NK-92 (cell line): ENCODE results near the gene AP5Z1.

Source experiments
- DNase-seq: peaks from one replicate; lab custom pipeline; 2025; ENCODE audit not compliant: unreplicated experiment; lab: John Stamatoyannopoulos, UW

The AP5Z1 gene

GRCh38 chr7:4766666-4767519 lies 8.5 kb upstream of the AP5Z1 start:
- no peak for DNase-seq

- no peak for DNase-seq
These were observed 6.5 kb upstream of the AP5Z1 start for GRCh38 chr7:4768597-4769569.

GRCh38 chr7:4769761-4770160 lies 5.7 kb upstream of the AP5Z1 start:
- no peak for DNase-seq

GRCh38 chr7:4770886-4771285 lies 4.5 kb upstream of the AP5Z1 start:
- no peak for DNase-seq

DNA sequence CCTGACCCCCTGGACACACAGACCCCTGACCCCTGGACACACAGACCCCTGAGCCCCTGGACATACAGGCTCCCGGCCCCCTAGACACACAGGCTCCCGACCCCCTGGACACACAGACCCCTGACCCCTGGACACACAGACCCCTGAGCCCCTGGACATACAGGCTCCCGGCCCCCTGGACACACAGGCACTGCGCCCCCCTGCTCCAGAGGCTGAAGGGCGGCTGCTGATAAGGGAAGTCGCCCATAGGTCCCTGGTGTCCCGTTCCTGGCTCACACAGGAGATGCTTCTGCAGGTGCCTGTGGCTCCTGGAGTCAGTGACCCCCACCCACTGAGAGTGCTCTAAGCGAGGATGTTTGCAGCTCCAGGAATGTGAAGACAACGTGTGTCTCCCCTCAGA lies 3.7 kb upstream of the AP5Z1 start:
- DNase-seq, result no peak

DNA sequence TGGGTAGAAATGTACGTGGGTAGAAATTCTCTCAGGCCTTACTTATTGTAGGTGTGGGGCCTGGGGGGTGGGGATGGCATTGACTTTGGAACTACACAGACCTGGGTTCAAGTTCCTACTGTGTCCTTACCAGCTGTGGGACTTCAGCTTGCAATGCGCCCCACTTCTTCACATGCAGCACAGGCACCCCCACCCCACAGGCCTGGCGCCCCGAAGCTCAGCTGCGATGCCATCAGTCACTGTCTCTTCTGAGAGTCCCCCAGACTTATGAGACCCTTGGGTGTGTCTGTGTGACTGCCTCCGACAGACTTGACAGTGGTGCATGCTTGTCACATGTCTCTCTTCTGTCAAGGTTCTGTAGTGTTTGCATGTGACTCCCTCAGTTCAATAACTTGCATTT lies 3.1 kb upstream of the AP5Z1 start:
- no peak for DNase-seq

DNA sequence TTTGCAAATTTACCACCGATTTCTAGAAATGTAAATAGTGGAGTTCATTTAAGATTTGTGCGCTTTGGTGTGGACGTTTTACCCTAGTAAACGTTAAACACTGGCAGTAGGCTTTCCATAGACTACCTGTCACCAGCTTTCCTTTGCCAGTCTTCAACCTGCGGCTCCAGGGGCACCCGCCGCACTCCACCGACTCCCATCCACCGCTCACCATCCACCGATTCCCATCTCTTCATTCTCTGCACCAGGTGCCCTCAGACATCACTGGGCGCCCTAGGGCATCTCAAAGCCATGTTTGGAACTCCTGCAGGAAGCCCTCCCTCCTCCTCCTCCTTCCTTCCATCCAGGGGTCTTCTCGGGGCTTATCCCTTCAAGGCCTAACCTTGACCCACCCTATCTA lies 1.4 kb upstream of the AP5Z1 start:
- no peak for DNase-seq

GRCh38 chr7:4774658-4775249 lies 669 bp upstream of the AP5Z1 start:
- no peak for DNase-seq

DNA sequence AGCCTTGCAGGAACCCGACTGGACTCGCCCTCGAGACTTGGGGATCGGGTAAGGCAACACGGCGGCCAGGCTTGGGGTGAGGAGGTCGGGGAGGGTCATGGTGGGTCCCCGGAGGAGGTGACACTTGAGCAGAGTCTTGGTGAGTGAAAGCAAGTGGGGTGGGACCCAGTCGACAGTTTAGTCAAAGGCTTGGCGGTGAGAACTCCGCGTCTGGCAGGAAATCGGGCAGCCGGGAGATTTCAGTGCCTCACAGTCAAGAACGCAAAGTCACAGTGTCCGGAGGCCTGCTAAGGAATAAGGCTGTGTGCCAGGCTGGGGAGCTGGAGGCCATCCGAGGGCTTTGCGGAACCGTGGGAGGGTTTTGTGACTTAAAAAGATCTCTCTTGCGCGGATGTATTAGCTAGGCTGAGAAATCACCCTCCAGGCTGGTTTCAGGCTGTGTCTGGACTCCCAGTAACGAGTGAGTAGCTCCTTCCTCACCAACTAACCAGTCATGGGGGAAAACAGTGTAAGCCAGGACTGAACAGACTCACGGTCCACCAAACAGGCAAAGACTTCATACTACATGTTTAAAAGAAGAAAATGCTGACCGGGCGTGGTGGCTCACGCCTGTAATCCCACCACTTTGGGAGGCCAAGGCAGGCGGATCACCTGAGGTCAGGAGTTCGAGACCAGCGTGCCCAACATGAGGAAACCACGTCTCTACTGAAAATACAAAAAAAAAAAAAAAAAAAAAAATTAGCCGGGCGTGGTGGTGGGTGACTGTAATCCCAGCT lies 613 bp downstream of the AP5Z1 start:
- DNase-seq, result no peak

- DNase-seq, result no peak
These were observed 3.7 kb downstream of the AP5Z1 start for GRCh38 chr7:4779118-4779517.

- no peak for DNase-seq
These were observed 6.1 kb downstream of the AP5Z1 start for GRCh38 chr7:4781366-4782069.

DNA sequence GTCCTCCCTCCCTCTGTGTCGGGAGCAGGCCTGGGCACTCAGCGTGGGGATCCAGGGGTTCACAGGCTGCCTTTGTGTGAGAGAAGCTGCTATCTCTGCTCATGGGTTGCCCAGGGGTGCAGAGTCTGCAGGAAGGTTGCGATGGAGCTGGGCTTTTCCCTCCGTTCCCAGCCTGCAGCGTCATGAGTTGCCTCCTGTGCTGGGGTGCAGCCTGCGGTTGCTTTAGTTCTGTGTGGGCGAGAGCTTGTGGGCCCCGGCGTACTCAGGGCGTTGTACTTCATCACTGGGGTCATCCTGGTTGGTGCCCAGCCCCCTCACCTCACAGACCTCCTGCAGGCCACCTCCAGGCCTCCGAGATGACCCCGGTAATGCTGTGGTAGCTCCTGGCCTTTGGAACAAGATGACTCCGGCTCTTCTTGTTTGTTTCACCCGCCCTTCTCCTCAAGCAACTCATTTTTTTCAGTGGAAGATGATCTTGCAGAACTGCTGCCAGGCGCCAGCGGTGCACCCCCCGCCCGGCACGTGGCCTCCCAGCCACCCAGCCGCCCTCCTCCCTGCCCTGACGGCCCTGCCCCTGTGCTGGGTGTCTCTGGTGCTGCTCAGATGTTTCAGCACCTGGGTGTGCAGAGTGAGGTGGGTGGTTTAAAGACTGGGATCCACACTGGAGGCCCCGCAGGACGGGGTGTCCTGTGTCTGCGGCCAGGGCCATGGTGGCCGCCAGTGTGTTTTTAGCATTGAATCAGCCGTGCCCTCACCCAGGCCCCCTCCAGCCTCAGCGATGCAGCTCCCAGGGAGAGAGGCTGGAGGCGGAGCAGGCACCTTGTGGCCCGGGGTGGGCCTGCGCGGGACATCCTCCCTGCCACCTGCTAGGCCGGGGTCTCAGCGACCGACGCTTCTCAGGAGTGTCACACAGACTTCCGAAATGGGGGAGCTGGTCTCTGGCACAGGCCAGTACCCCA lies 7.2 kb downstream of the AP5Z1 start:
- DNase-seq, result no peak

GRCh38 chr7:4783292-4783652 lies 7.8 kb downstream of the AP5Z1 start:
- no peak for DNase-seq

GRCh38 chr7:4783762-4784351 lies 8.4 kb downstream of the AP5Z1 start:
- no peak for DNase-seq

- DNase-seq, result no peak
These were observed 9.4 kb downstream of the AP5Z1 start for GRCh38 chr7:4784799-4785198.

- no peak for DNase-seq
These were observed 9.9 kb downstream of the AP5Z1 start for GRCh38 chr7:4785371-4785770.

DNA sequence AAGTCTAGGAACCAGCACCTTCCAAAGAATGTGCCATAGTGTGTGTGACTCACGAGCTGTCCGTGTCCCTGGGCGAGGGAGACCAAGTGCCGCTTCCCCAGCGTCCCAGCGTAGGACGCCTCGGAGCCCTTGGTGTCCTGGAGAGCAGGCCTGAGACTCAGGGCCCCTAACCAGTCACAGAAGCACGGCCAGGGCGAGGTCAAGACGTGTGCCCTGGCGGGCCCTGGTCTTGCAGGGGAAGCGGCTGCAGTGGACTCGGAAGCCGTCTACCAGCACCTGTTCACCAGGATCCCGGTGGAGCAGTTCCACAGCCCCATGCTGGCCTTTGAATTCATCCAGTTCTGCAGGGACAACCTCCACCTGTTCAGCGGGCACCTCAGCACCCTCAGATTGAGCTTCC lies 10.6 kb downstream of the AP5Z1 start:
- DNase-seq, result no peak

- no peak for DNase-seq
These were observed 12.1 kb downstream of the AP5Z1 start for GRCh38 chr7:4787541-4787940.
